Ishikawa (cell line): Measurements from ENCODE around the gene RAPGEF3.

Experiments used
- EGR1 ChIP-seq: IDR thresholded peaks from 2 replicates; pipeline ENCODE4 v1.6.1; 2012
- EP300 ChIP-seq: IDR thresholded peaks from 2 replicates; pipeline ENCODE4 v1.6.1; 2012; ENCODE audit warnings: borderline replicate concordance
- TCF12 ChIP-seq: IDR thresholded peaks from 2 replicates; pipeline ENCODE4 v1.6.1; 2012; ENCODE audit warnings: low read depth
- YY1 ChIP-seq: IDR thresholded peaks from 2 replicates; pipeline ENCODE4 v1.6.1; 2012; ENCODE audit warnings: low read depth
- TF ChIP-seq, protein P1 (sequence below): IDR thresholded peaks from 2 replicates; pipeline ENCODE4 v1.6.1; 2012; ENCODE audit warnings: low read depth, mild to moderate bottlenecking

DNA sequence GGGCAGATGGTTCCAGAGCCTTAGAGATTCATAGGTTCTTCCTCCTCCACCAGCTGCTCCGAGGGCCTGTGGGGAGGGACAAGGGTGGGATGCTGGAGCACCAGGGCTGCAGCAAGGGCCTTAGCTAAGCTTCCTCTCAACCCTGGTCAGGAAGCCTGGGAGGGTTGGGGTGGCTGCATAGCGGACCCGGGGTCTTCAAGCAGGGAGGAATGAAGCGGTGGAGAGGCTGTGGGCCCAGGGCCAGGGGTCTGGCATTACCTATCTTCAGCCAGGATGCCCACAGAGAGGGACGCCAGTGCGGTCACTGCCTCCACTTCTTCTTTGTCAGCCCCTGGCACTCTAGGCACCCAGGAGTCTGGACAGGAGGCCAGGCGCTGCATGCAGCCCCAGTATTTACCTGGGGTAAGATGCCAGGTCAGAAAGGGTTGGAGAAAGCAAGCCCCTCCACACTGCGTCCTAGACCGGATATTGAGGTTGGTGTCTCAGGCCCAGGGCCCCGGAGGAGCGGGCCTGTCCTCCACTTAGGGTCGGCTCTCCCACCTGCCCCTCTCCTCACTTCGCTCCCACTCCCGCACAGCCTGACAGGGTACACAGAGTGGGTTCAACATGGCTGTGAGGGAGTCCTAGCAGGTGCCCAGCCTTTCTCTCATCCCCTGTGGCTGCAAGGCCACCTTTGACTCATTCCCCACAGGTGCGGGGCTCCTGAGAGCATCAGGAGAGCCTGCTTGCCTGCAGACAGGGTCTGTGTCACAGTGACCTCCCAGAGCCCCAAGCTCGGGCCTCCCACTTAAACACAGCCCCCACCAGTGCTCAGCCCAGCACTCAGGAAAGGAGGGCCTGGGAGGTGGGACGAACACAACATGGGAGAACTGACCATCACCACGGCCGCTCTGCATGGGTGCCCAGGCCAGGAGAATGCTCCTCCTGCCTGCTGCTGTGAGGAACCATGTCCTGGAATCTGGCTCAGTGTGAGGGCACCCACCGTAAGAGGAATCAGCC is 25.4 kb upstream of the RAPGEF3 start:
- no peak for TF ChIP-seq EP300
- TF ChIP-seq EGR1 = no peak
- no peak for TF ChIP-seq YY1
- TF ChIP-seq, protein P1, sequence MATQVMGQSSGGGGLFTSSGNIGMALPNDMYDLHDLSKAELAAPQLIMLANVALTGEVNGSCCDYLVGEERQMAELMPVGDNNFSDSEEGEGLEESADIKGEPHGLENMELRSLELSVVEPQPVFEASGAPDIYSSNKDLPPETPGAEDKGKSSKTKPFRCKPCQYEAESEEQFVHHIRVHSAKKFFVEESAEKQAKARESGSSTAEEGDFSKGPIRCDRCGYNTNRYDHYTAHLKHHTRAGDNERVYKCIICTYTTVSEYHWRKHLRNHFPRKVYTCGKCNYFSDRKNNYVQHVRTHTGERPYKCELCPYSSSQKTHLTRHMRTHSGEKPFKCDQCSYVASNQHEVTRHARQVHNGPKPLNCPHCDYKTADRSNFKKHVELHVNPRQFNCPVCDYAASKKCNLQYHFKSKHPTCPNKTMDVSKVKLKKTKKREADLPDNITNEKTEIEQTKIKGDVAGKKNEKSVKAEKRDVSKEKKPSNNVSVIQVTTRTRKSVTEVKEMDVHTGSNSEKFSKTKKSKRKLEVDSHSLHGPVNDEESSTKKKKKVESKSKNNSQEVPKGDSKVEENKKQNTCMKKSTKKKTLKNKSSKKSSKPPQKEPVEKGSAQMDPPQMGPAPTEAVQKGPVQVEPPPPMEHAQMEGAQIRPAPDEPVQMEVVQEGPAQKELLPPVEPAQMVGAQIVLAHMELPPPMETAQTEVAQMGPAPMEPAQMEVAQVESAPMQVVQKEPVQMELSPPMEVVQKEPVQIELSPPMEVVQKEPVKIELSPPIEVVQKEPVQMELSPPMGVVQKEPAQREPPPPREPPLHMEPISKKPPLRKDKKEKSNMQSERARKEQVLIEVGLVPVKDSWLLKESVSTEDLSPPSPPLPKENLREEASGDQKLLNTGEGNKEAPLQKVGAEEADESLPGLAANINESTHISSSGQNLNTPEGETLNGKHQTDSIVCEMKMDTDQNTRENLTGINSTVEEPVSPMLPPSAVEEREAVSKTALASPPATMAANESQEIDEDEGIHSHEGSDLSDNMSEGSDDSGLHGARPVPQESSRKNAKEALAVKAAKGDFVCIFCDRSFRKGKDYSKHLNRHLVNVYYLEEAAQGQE = no peak
- no peak for TF ChIP-seq TCF12
